Stimulated activated naive CD4-positive, alpha-beta T cell (primary cell): ENCODE results near the gene TPK1.

ENCODE experiments used
- DNase-seq, 6 experiments: peaks; one replicate each; lab custom pipeline; 2025; lab: John Stamatoyannopoulos, UW

TPK1 gene

DNA sequence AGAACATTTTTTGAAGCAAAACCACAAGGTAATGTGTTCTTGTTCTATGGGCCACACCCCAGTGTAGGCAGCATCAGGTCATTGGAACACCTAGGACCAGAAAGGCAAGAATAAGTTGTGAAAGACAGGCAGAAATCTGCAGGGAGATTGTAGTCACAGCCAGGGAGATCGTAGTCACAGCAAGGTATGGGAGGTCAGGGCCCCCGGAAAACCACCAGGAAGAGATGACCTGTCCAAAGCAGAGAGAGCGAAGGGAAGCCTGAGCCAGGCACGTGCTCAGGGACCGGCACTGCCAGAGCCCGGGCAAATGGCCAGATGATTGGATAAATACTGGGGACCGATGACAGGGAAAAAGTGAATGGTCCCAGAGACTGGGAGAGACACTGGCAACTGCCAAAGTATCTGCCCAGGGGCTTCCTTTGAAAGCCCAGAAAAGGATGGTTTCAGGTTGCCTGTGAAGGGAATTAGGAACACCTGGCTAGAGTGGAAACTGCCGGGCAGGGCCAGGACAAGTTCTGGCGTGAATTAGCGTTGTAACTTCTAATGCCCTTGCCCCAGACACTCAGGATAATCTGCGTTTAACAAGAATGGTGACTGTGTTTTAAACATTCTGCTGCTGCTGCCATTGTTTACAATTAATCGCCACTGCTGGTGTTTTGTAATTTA is 428.5 kb downstream of the TPK1 start:
- DNase-seq: no peak

DNA sequence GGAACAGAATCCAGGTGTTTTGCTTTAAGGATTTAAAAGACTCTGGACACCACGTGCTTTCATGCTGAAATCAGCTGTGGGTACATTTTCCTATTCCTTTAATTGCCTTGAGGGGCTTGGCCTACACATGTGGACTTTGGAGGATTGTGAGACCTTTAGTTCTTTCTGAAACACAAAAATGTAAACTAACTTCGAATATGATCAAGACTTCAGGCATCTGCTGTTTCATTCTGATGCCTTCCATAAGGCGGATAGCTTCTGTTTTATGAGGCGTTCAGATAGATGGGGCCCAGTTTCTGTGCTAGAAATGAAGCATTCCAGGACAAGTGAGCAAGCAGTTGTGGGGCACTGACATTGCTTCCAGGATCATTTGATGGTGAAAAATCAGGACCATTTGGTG is 430.9 kb downstream of the TPK1 start:
- no peak for DNase-seq

DNA sequence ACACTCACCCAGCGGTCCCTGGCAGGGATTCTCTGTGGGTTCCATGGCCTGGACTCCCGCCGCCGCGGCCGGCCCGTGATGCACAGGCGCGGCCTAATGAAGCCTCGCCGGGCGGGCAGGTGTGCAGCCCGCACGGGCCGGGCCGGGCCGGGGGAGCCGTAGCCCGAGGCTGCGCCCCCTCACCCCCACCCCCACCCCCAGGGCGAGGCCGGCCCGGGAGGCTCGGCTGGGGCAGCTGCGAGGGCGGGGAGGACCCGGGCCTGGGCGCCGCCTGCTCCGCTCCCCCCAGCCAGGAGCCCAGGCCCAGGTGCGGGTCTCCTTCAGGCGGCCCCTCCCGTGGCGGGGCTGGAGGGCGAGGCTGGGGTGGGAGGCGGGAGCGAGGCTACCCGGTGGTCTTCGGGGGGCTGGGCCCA is 432.2 kb downstream of the TPK1 start, which contains the start of gene NOBOX:
Gene NOBOX (minus strand): TSS at position 45 of the 413 bp plus-strand sequence.
- no peak for DNase-seq

DNA sequence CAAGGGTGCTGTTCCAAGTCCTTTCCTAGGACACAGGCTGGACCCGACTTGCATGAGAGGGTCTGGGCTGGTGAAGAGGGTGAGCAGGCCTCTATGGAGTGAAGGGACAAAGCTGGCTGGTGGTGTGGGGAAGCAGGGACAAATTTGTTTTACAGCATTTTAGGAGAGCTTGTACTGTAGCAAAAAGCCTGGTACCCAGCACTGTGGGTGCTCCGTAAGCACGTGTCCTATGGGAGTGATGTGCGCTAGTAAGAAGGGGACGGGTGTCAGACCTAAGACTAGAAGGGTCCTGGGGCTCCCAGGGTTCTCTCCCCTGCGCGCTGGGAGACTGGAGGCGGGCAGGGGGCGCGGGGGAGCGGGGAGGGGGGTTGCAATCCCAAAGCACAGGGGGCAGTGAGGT is 432.8 kb downstream of the TPK1 start:
- no peak for DNase-seq
